Ramos (cell line): ENCODE results near the gene ANKRD28.

Experiments
- in situ Hi-C: fragments of 300-500 bp; cut with MboI; formaldehyde crosslinking; loops from one replicate; pipeline ENCODE4 v1.14.3; 2022; ENCODE audit warnings: low sequenced_read_pairs; ENCODE audit not compliant: unreplicated experiment

The ANKRD28 gene

GRCh38 chr3:15645740-15646501, 151.9 kb downstream of the ANKRD28 start:
- in situ Hi-C loops, result loop anchor here (25.0 kb wide), 1 partner anchor 591 kb away; no protein-coding TSS in a partner anchor

- in situ Hi-C loops, result loop anchor here (25.0 kb wide), 1 partner anchor 592 kb away; no protein-coding TSS in a partner anchor
Measured at GRCh38 chr3:15645246-15645645, 152.5 kb downstream of the ANKRD28 start.

- in situ Hi-C loops, result loop anchor here (10.0 to 25.0 kb wide), 2 partner anchors 176 to 598 kb away; no protein-coding TSS in a partner anchor
Measured at GRCh38 chr3:15638891-15639262, 158.9 kb downstream of the ANKRD28 start.

- in situ Hi-C loops, result loop anchor here (10.0 to 25.0 kb wide), 2 partner anchors 176 to 599 kb away; no protein-coding TSS in a partner anchor
Measured at GRCh38 chr3:15638193-15638890, 159.4 kb downstream of the ANKRD28 start.

- in situ Hi-C loops, result loop anchor here (10.0 to 25.0 kb wide), 2 partner anchors 177 to 600 kb away; no protein-coding TSS in a partner anchor
Measured at GRCh38 chr3:15637131-15637951, 160.4 kb downstream of the ANKRD28 start.

GRCh38 chr3:15636028-15636709, 161.6 kb downstream of the ANKRD28 start:
- in situ Hi-C loops, result loop anchor here (10.0 to 25.0 kb wide), 2 partner anchors 179 to 601 kb away; no protein-coding TSS in a partner anchor

- in situ Hi-C loops, result loop anchor here (10.0 to 25.0 kb wide), 2 partner anchors 180 to 602 kb away; no protein-coding TSS in a partner anchor
Measured at GRCh38 chr3:15635121-15635661, 162.6 kb downstream of the ANKRD28 start.

- in situ Hi-C loops, result loop anchor here (10.0 to 25.0 kb wide), 2 partner anchors 180 to 603 kb away; no protein-coding TSS in a partner anchor
Measured at GRCh38 chr3:15634671-15635070, 163.1 kb downstream of the ANKRD28 start.

GRCh38 chr3:15633766-15634598, 163.8 kb downstream of the ANKRD28 start:
- in situ Hi-C loops, result loop anchor here (10.0 to 25.0 kb wide), 2 partner anchors 181 to 603 kb away; no protein-coding TSS in a partner anchor

GRCh38 chr3:15633159-15633558, 164.6 kb downstream of the ANKRD28 start:
- in situ Hi-C loops, result loop anchor here (10.0 to 25.0 kb wide), 2 partner anchors 182 to 604 kb away; no protein-coding TSS in a partner anchor

GRCh38 chr3:15632212-15632580, 165.6 kb downstream of the ANKRD28 start:
- in situ Hi-C loops, result loop anchor here (10.0 to 25.0 kb wide), 2 partner anchors 183 to 605 kb away; no protein-coding TSS in a partner anchor

- in situ Hi-C loops, result loop anchor here (10.0 to 25.0 kb wide), 2 partner anchors 183 to 606 kb away; no protein-coding TSS in a partner anchor
Measured at GRCh38 chr3:15631426-15632211, 166.2 kb downstream of the ANKRD28 start.

GRCh38 chr3:15630646-15631350, 167.0 kb downstream of the ANKRD28 start:
- in situ Hi-C loops, result loop anchor here (10.0 to 25.0 kb wide), 2 partner anchors 184 to 607 kb away; no protein-coding TSS in a partner anchor

- in situ Hi-C loops, result loop anchor here (10.0 to 25.0 kb wide), 2 partner anchors 185 to 607 kb away; no protein-coding TSS in a partner anchor
Measured at GRCh38 chr3:15629860-15630597, 167.8 kb downstream of the ANKRD28 start.

GRCh38 chr3:15628967-15629366, 168.8 kb downstream of the ANKRD28 start:
- in situ Hi-C loops, result loop anchor here (25.0 kb wide), 1 partner anchor 608 kb away; no protein-coding TSS in a partner anchor
